Measurements from ENCODE around the gene SMAD5. TPM values are rescaled to one million over a fixed set of nuclear protein-coding genes. Genes with fewer than 3 reads are reported as not detected.

Gene SMAD5
- total RNA-seq, 3 donors from 2014 or later, result 45.6 to 63.7 (median 52.4) TPM

DNA sequence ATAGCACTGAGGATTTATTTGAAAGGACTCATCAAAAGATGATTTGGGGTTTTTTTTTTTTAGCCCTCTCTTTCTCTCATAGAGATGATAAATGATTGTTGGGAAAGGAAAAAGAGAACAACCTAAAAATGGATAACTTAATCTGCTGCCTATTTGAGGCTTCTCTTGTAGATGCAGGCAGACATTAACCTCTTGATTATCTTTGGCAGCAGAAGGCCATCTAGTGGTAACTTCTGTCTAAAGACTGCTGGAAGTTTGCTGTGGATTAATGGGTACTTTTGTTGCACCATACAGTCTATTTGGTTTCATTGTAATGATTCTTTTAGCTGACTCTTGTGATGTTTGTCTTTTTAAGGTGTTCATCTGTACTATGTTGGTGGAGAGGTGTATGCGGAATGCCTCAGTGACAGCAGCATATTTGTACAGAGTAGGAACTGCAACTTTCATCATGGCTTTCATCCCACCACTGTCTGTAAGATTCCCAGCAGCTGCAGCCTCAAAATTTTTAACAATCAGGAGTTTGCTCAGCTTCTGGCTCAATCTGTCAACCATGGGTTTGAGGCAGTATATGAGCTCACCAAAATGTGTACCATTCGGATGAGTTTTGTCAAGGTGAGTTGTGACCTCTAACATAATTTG, 41.5 kb downstream of the SMAD5 start:
- no peak overlapping the region for H3K4me3 ChIP-seq
- H3K9me3 ChIP-seq, result no peaks in the 10 kb centered on the region
- H3K27me3 ChIP-seq, result no peaks in the 10 kb centered on the region
- intact Hi-C loops (cut with DNase I; ENCODE audit: low total_unique reads), result no loop called here
- H3K27ac ChIP-seq, result no peak overlapping the region
- no peaks in the 10 kb centered on the region for H3K36me3 ChIP-seq
- no peak for DNase-seq (ENCODE audit: low spot score in 2 of 2)
- TF ChIP-seq, protein P1, sequence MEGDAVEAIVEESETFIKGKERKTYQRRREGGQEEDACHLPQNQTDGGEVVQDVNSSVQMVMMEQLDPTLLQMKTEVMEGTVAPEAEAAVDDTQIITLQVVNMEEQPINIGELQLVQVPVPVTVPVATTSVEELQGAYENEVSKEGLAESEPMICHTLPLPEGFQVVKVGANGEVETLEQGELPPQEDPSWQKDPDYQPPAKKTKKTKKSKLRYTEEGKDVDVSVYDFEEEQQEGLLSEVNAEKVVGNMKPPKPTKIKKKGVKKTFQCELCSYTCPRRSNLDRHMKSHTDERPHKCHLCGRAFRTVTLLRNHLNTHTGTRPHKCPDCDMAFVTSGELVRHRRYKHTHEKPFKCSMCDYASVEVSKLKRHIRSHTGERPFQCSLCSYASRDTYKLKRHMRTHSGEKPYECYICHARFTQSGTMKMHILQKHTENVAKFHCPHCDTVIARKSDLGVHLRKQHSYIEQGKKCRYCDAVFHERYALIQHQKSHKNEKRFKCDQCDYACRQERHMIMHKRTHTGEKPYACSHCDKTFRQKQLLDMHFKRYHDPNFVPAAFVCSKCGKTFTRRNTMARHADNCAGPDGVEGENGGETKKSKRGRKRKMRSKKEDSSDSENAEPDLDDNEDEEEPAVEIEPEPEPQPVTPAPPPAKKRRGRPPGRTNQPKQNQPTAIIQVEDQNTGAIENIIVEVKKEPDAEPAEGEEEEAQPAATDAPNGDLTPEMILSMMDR (IDR thresholded peaks at IDR 0.05), result peak in 2 of 3 donors; percentile 23 to 35
- TF ChIP-seq POLR2AphosphoS5 (IDR thresholded peaks at IDR 0.05), result no peak
- TF ChIP-seq POLR2A (IDR thresholded peaks at IDR 0.05), result no peak
- no peaks in the 10 kb centered on the region for H3K4me1 ChIP-seq

DNA sequence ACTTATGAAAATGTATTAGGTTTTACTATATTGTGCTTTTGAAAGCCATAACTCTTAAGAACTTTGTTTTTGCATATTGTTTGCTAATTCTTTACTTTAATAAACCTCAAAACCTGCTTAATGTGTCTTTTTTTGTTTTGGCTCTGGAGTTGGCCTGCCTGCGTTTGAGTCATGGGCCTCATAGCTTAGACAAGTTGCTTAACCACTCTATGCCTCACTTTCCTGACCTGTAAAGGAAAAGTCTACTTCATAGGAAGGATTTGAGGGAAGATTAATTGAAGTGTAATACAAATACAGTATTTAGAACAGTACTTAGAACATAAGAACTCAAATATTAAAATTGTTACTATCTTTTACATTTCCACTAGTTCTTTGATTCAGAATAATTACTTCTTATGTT, 50.0 kb downstream of the SMAD5 start:
- Histone ChIP-seq H3K27me3 (no peaks in the 10 kb centered on the region), H3K36me3 (no peaks in the 10 kb centered on the region), H3K4me1 (no peaks in the 10 kb centered on the region), H3K9me3 (no peaks in the 10 kb centered on the region), H3K27ac (no peak overlapping the region), H3K4me3 (no peak overlapping the region)
- TF ChIP-seq POLR2A (IDR thresholded peaks at IDR 0.05) (no peak), POLR2AphosphoS5 (IDR thresholded peaks at IDR 0.05) (no peak)
- TF ChIP-seq, protein P1 (IDR thresholded peaks at IDR 0.05), result no peak
- no peak for DNase-seq (ENCODE audit: low spot score in 2 of 2)
- intact Hi-C loops (cut with DNase I; ENCODE audit: low total_unique reads), result no loop called here

DNA sequence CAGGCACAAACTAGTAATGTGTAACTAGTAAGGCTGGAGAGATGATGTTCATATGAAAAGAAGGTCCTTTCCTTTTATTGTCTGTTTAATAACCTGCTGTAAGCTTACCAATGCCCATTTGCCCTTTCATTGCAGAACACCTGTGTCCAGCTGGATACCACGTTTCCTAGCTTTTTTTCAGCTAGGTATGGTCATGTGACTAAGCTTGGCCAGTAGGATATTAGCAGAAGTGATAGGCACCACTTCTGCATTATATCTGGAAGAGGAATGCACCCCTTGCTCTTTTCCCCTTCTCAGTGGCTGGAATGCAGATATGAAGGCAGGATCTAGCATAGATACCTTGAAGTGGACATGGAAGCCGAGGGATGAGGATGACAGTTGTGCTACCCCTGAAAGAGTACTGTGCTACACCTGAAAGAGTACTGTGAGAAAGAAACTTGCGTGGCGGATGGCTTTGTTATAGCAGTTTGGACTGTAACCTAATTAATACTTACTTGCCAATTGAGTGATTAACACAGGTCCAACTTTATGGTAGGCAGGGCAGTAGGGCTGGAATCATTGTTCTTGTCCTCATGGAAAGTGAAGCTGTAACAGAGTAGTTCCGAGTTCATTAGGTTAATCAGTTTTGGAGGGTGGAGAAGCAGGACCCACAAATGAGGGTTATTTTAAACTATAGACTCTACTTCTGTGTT, 53.5 kb downstream of the SMAD5 start:
- intact Hi-C loops (cut with DNase I; ENCODE audit: low total_unique reads), result no loop called here
- TF ChIP-seq POLR2AphosphoS5 (IDR thresholded peaks at IDR 0.05) (no peak), POLR2A (IDR thresholded peaks at IDR 0.05) (no peak)
- TF ChIP-seq, protein P1 (IDR thresholded peaks at IDR 0.05), result no peak
- Histone ChIP-seq H3K36me3 (peaks cover 4% of the 10 kb centered on the region), H3K27me3 (peaks cover 0 to 7% of the 10 kb centered on the region in 2 donors), H3K27ac (no peak overlapping the region), H3K9me3 (no peaks in the 10 kb centered on the region), H3K4me3 (no peak overlapping the region), H3K4me1 (no peaks in the 10 kb centered on the region)
- DNase-seq (ENCODE audit: low spot score in 2 of 2), result no peak

DNA sequence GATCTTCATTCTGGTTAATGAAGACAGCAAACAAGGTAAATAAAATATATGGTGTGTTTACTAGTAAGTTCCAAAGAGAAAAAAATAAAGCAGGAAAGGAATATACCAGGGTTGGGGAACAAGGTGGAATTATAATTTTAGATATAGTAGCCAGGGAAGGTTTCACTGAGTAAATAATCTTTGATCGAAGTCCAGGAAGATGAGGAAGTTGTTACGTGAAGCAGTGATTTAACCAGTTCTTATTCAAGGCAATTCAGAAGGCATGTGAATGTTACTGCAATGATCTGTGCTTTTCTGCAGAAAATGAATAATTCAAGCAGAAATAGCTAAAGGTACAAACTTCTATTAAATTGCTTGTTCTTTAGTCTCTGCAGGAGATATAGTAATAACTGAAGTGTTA, 54.2 kb downstream of the SMAD5 start:
- no peak for TF ChIP-seq POLR2AphosphoS5 (IDR thresholded peaks at IDR 0.05)
- TF ChIP-seq, protein P1 (IDR thresholded peaks at IDR 0.05), result no peak
- TF ChIP-seq POLR2A (IDR thresholded peaks at IDR 0.05), result no peak
- Histone ChIP-seq H3K27me3 (peaks cover 0 to 13% of the 10 kb centered on the region in 2 donors), H3K4me3 (no peak overlapping the region), H3K27ac (no peak overlapping the region), H3K4me1 (no peaks in the 10 kb centered on the region), H3K36me3 (peaks cover 4% of the 10 kb centered on the region), H3K9me3 (no peaks in the 10 kb centered on the region)
- intact Hi-C loops (cut with DNase I; ENCODE audit: low total_unique reads), result no loop called here
- DNase-seq (ENCODE audit: low spot score in 2 of 2), result no peak

DNA sequence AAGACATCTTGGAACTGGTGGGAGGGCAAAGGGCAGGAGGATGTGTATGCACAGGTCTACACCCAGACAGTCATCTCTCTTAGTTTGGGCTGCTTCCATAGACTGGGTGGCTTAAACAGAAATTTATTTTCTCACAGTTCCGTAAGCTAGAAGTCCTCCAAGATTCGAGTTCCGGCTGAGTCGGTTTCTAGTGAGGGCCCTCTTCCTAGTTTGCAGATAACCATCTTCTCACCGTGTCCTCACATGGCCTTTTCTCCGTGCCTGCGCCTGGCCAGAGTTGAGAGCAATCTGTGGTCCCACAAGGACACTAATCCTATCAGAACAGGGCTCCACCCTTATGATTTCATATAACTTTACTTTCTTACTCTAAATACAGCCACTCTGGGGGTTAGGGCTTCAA, 56.2 kb downstream of the SMAD5 start:
- H3K36me3 ChIP-seq, result peaks cover 4% of the 10 kb centered on the region
- peaks cover 0 to 34% of the 10 kb centered on the region in 2 donors for H3K27me3 ChIP-seq
- no peak overlapping the region for H3K27ac ChIP-seq
- intact Hi-C loops (cut with DNase I; ENCODE audit: low total_unique reads), result no loop called here
- peaks cover 0 to 10% of the 10 kb centered on the region in 2 donors for H3K4me1 ChIP-seq
- no peaks in the 10 kb centered on the region for H3K9me3 ChIP-seq
- H3K4me3 ChIP-seq, result no peak overlapping the region
- TF ChIP-seq POLR2AphosphoS5 (IDR thresholded peaks at IDR 0.05) (no peak), POLR2A (IDR thresholded peaks at IDR 0.05) (no peak)
- TF ChIP-seq, protein P1 (IDR thresholded peaks at IDR 0.05), result no peak
- DNase-seq (ENCODE audit: low spot score in 2 of 2), result no peak
